H1 (cell line): ENCODE measurements around the gene MAPKAPK5. TPM values are rescaled to one million over a fixed set of nuclear protein-coding genes. Genes with fewer than 3 reads are reported as not detected.

Experiments
- CTCF ChIA-PET: fragments of 300-600 bp; sonication (Branson Sonifier 250); formaldehyde crosslinking; loops from one replicate; lab custom pipeline; 2021; ENCODE audit not compliant: partially characterized antibody; lab: Charles Lee
- POLR2A ChIA-PET: fragments of 300-600 bp; sonication (Branson Sonifier 250); formaldehyde crosslinking; loops from one replicate; lab custom pipeline; 2021; ENCODE audit warnings: inconsistent platforms; ENCODE audit not compliant: partially characterized antibody; lab: Charles Lee
- DNase-seq, 2 experiments: peaks; one replicate each; pipeline versions ENCODE4 v3.0.0 to v3.0.0-alpha.2; 2010 to 2022; ENCODE audit warnings: low spot score in 2 of 2, low read depth in 1 of 2, mixed read lengths in 1 of 2
- FAIRE-seq: peaks from 2 replicates; lab custom pipeline; 2011; peaks lifted over from hg19 to GRCh38; lab: Jason Lieb, UNC
- H2AFZ ChIP-seq: 2 replicates; pipeline ENCODE4 v1.8.1; 2012; ENCODE audit warnings: low read length, inconsistent platforms
- H2AK5ac ChIP-seq: 2 replicates; pipeline ENCODE4 v1.6.1; 2013; ENCODE audit warnings: low read depth, low read length
- H2BK120ac ChIP-seq: replicated peaks from 2 replicates; pipeline ENCODE3; 2013; ENCODE audit warnings: low read depth, low read length, inconsistent platforms
- H2BK12ac ChIP-seq: 2 replicates; pipeline ENCODE4 v1.6.1; 2013; ENCODE audit warnings: low read depth, low read length
- H2BK15ac ChIP-seq: 2 replicates; pipeline ENCODE4 v1.6.1; 2013; ENCODE audit warnings: low read length
- H2BK20ac ChIP-seq: 2 replicates; pipeline ENCODE4 v1.6.1; 2013; ENCODE audit warnings: low read length
- H2BK5ac ChIP-seq: 2 replicates; pipeline ENCODE4 v1.6.1; 2013; ENCODE audit warnings: low read depth, low read length
- H3K14ac ChIP-seq: 2 replicates; pipeline ENCODE4 v1.6.1; 2013; ENCODE audit warnings: inconsistent platforms; ENCODE audit not compliant: insufficient read length
- H3K18ac ChIP-seq: 2 replicates; pipeline ENCODE4 v1.6.1; 2013; ENCODE audit warnings: low read length; ENCODE audit errors: extremely low read depth
- H3K23ac ChIP-seq: 2 replicates; pipeline ENCODE4 v1.6.1; 2013; ENCODE audit warnings: inconsistent platforms; ENCODE audit not compliant: insufficient read length
- H3K23me2 ChIP-seq: 2 replicates; pipeline ENCODE4 v1.6.1; 2013; ENCODE audit warnings: low read depth, low read length
- H3K27ac ChIP-seq: 2 replicates; pipeline ENCODE4 v1.6.1; 2011; ENCODE audit warnings: low read depth, low read length, inconsistent platforms
- H3K27me3 ChIP-seq, 4 experiments: replicated peaks in 1 of 4; 1 replicate in 1 of 4; 2 replicates in 3 of 4; pipeline versions ENCODE4 v1.6.1 to v1.8.1; 2011 to 2013; ENCODE audit warnings: low read length in 3 of 4, mild to moderate bottlenecking in 3 of 4, inconsistent platforms in 2 of 4, mixed read lengths in 2 of 4, moderate library complexity in 1 of 4; ENCODE audit not compliant: control insufficient read depth in 3 of 4, insufficient read depth in 3 of 4; ENCODE audit errors: extremely low read depth in 1 of 4
- H3K36me3 ChIP-seq, 4 experiments: 2 replicates each; pipeline versions ENCODE4 v1.6.1 to v1.8.1; 2011 to 2013; ENCODE audit warnings: mild to moderate bottlenecking in 4 of 4, low read length in 3 of 4, moderate library complexity in 2 of 4, control low read depth in 1 of 4, inconsistent platforms in 1 of 4; ENCODE audit not compliant: insufficient read depth in 4 of 4, control insufficient read depth in 2 of 4
- H3K4ac ChIP-seq: replicated peaks from 2 replicates; pipeline ENCODE3; 2013; ENCODE audit warnings: low read length, low read depth, mixed read lengths, inconsistent platforms; ENCODE audit not compliant: insufficient read length
- H3K4me1 ChIP-seq, 4 experiments: replicated peaks in 1 of 4; 1 replicate in 1 of 4; 2 replicates in 3 of 4; pipeline versions ENCODE4 v1.6.1 to v1.8.1; 2011 to 2013; ENCODE audit warnings: low read length in 3 of 4, inconsistent platforms in 2 of 4, mixed read lengths in 1 of 4; ENCODE audit not compliant: insufficient read depth in 4 of 4, control insufficient read depth in 3 of 4
- H3K4me2 ChIP-seq, 2 experiments: 2 replicates each; pipeline versions ENCODE4 v1.6.1 to v1.8.1; 2011 to 2013; ENCODE audit warnings: low read depth in 2 of 2, low read length in 2 of 2, control low read depth in 1 of 2, inconsistent platforms in 1 of 2, mild to moderate bottlenecking in 1 of 2; ENCODE audit not compliant: insufficient read depth in 1 of 2
- H3K4me3 ChIP-seq, 4 experiments: fragments of 200-600, 300-600 bp in 1 of 4; sonication (generic), shearing (Covaris generic), sonication (Bioruptor Twin) in 1 of 4; 2 replicates each; pipeline versions ENCODE4 v1.5.1 to v1.8.1; 2011 to 2016; ENCODE audit warnings: low read length in 4 of 4, low read depth in 3 of 4, control low read depth in 2 of 4, inconsistent platforms in 2 of 4, mild to moderate bottlenecking in 2 of 4, mixed read lengths in 1 of 4, moderate library complexity in 1 of 4; ENCODE audit not compliant: insufficient read depth in 2 of 4; ENCODE audit errors: extremely low read depth in 1 of 4
- H3K56ac ChIP-seq: replicated peaks from 2 replicates; pipeline ENCODE3; 2013; ENCODE audit warnings: low read depth, mild to moderate bottlenecking, mixed read lengths, low read length, inconsistent platforms; ENCODE audit not compliant: insufficient read length
- H3K79me1 ChIP-seq: 2 replicates; pipeline ENCODE4 v1.6.1; 2013; ENCODE audit warnings: low read depth, low read length, control low read depth
- H3K79me2 ChIP-seq, 2 experiments: 2 replicates each; pipeline versions ENCODE4 v1.6.1 to v1.8.1; 2012 to 2013; ENCODE audit warnings: low read length in 2 of 2, mild to moderate bottlenecking in 2 of 2, inconsistent platforms in 1 of 2; ENCODE audit not compliant: insufficient read depth in 2 of 2, control insufficient read depth in 1 of 2
- H3K9ac ChIP-seq, 4 experiments: replicated peaks in 1 of 4; 1 replicate in 1 of 4; 2 replicates in 3 of 4; pipeline versions ENCODE4 v1.6.1 to v1.8.1; 2011 to 2013; ENCODE audit warnings: low read depth in 3 of 4, low read length in 3 of 4, control low read depth in 2 of 4, mild to moderate bottlenecking in 2 of 4, moderate library complexity in 2 of 4, inconsistent platforms in 1 of 4; ENCODE audit errors: extremely low read depth in 1 of 4
- H3K9me3 ChIP-seq, 2 experiments: 2 replicates each; pipeline versions ENCODE4 v1.6.1 to v1.8.1; 2012 to 2013; ENCODE audit warnings: mild to moderate bottlenecking in 2 of 2, moderate library complexity in 2 of 2, control low read depth in 1 of 2, inconsistent platforms in 1 of 2, low read depth in 1 of 2, low read length in 1 of 2, mixed read lengths in 1 of 2; ENCODE audit not compliant: insufficient read depth in 2 of 2
- H4K20me1 ChIP-seq, 2 experiments: replicated peaks in 1 of 2; 2 replicates each; pipeline versions ENCODE3 to v1.8.1; 2011 to 2013; ENCODE audit warnings: inconsistent platforms in 2 of 2, low read length in 2 of 2, mild to moderate bottlenecking in 1 of 2; ENCODE audit not compliant: insufficient read depth in 2 of 2, control insufficient read depth in 1 of 2
- H4K5ac ChIP-seq: 2 replicates; pipeline ENCODE4 v1.6.1; 2013; ENCODE audit warnings: low read length, low read depth, mixed read lengths, inconsistent platforms; ENCODE audit not compliant: insufficient read length
- H4K8ac ChIP-seq: 2 replicates; pipeline ENCODE4 v1.8.0; 2013; ENCODE audit warnings: mild to moderate bottlenecking, moderate library complexity, low read length, inconsistent platforms; ENCODE audit not compliant: insufficient read depth; ENCODE audit errors: extremely low read depth
- H4K91ac ChIP-seq: replicated peaks from 2 replicates; pipeline ENCODE3; 2013; ENCODE audit warnings: low read length, mixed read lengths, inconsistent platforms; ENCODE audit not compliant: insufficient read length
- NANOG ChIP-seq: IDR thresholded peaks from 2 replicates; pipeline ENCODE4 v1.6.1; 2011; ENCODE audit warnings: low read length, low read depth, mild to moderate bottlenecking, inconsistent platforms; ENCODE audit not compliant: insufficient read depth, poor library complexity, severe bottlenecking
- POLR2AphosphoS5 ChIP-seq: IDR thresholded peaks from 2 replicates; pipeline ENCODE4 v1.6.1; 2011; ENCODE audit warnings: low read depth, low read length
- SIN3A ChIP-seq, 2 experiments: IDR thresholded peaks in 1 of 2; conservative IDR thresholded peaks in 1 of 2; 2 replicates each; pipeline ENCODE4 v1.6.1; 2011 to 2012; ENCODE audit warnings: low read length in 2 of 2, improper control_type of control experiment in 1 of 2, low read depth in 1 of 2, mild to moderate bottlenecking in 1 of 2
- WGBS, 2 experiments: shearing (Covaris generic) in 1 of 2; methylation state at CpG; one replicate each; pipeline versions ENCODE4 v1.1.6 to v1.1.7; 2013 to 2015; ENCODE audit warnings: low lambda C conversion rate in 2 of 2, mixed read lengths in 2 of 2, inconsistent platforms in 1 of 2, low coverage in 1 of 2, missing lambda C conversion rate in 1 of 2; ENCODE audit not compliant: insufficient replicate concordance in 2 of 2, insufficient coverage in 1 of 2, insufficient read length in 1 of 2; ENCODE audit errors: extremely low coverage in 1 of 2, missing lambda C conversion rate in 1 of 2; 5-methylcytosine and 5-hydroxymethylcytosine counted together
- polyA plus RNA-seq, 7 experiments: library from polyadenylated mRNA; depleted of rRNA in 3 of 7; stranded (reverse) in 5 of 7; unstranded in 2 of 7; fragments of >200 nt in 5 of 7; fragments of 200-250 nt in 2 of 7; gene quantifications; 1 replicate in 5 of 7; 2 replicates in 1 of 7; 4 replicates in 1 of 7; pipeline versions ENCODE4 v1.2.1 to v1.2.3, GENCODE V29; 2011 to 2013; ENCODE audit warnings: missing spikeins in 2 of 7, mixed read lengths in 2 of 7
- total RNA-seq: library from RNA; stranded (reverse); fragmentation: NEBNext Ultra II Directional; extraction: Animal tissue kit (Norgen Biotek cat#: 25700); gene quantifications from 2 replicates; pipeline ENCODE4 v1.2.1, GENCODE V29; 2021

MAPKAPK5 gene
- total and polyA plus RNA-seq, 2 of the 8 experiments (the other 6 are each of a cell fraction or from before 2014, with no cell fraction given) = 40.0 to 91.5 TPM

DNA sequence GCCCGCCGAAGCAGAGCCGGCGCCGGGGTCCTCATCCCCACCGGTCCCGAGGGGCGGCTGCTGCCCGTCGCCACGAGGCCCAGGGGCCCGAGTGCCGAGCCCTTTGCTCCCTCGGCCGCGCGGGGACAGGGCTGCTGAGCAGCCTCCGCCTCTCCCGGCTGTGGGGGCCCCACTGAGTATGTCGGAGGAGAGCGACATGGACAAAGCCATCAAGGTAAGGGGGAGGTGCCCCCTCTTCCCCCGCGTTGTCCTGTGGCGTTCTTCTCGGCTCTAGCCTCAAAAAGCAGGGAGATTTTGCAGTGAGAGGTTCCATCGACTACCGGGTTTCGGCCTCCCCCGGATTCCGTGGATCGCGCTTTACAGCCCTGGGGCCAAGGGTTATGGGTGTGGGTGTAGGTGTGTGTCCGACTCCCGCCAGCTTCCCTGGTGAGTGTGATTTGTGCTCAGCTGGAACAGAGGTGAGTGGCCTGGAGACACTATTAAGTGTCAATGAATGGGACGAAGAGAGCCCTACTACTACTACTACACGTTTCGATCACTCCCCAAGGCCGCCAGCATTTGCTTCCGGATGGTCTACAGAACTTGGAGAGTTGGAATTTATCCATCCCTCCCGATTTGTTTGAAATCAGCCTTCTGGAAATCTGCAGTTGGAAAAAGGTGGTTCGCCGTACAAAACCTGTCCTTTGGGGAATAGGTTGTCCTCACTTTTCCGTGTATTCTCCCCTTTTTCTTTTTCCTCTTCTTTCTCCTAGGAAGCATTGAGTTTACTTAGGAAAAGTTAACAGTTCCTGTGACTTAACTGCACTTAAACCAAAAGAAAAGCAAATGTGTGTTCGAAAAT lies 748 bp downstream of the MAPKAPK5 start:
- Histone ChIP-seq H2BK20ac (no peak overlapping the region), H3K9ac (peak overlapping the region; percentile 95 to 100 (median 98)), H3K56ac (peak overlapping the region; percentile 20), H3K27ac (peak overlapping the region; percentile 99), H4K91ac (peak overlapping the region; percentile 0), H3K27me3 (no peaks in the 10 kb centered on the region), H3K14ac (no peak overlapping the region), H4K5ac (no peak overlapping the region), H3K23me2 (peaks cover 6% of the 10 kb centered on the region), H2AFZ (no peak overlapping the region), H3K18ac (no peak overlapping the region), H3K9me3 (no peaks in the 10 kb centered on the region), H2AK5ac (peak overlapping the region; percentile 54; the same call in 1 of the 2 replicates), H4K20me1 (peaks cover 0 to 9% of the 10 kb centered on the region in 2 experiments), H3K4me1 (no peaks in the 10 kb centered on the region; a peak in 2 of 7 replicates), H2BK120ac (no peak overlapping the region), H3K4ac (peak overlapping the region; percentile 4), H3K36me3 (peaks cover 2 to 11% (median 6%) of the 10 kb centered on the region in 4 experiments; a peak in 3 of 8 replicates), H3K79me1 (peaks cover 5% of the 10 kb centered on the region), H2BK5ac (peak overlapping the region; percentile 93; the same call in 1 of the 2 replicates), H3K79me2 (peaks cover 29 to 81% of the 10 kb centered on the region in 2 experiments), H3K4me2 (peak overlapping the region; percentile 86 to 87), H3K4me3 (peak overlapping the region; percentile 75 to 94 (median 86)), H3K23ac (no peak overlapping the region), H2BK15ac (no peak overlapping the region), H4K8ac (peak overlapping the region; percentile 100), H2BK12ac (no peak overlapping the region)
- FAIRE-seq = no peak
- POLR2A ChIA-PET = interaction anchor here (0.7 to 3.6 kb wide), 17 partner anchors 9 to 177 kb away, joined by 3 to 40 read pairs (median 6); partner anchors contain the start of genes ALDH2, ERP29 and TMEM116
- no peak for DNase-seq
- 7% methylated on average over 40 of the region's 44 CpGs; no CpG with 5 or more reads in 1 of the 2 experiments for WGBS, 2 experiments
- TF ChIP-seq NANOG = no peak
- TF ChIP-seq POLR2AphosphoS5 = peak; percentile 43; the same call in 1 of the 2 replicates
- TF ChIP-seq SIN3A (conservative IDR thresholded peaks at IDR 0.05 in 1 of 2, IDR thresholded peaks at IDR 0.05 in 1 of 2; ENCODE audit: low read depth in 1 of 2, low read length in 2 of 2) = peak; percentile 8 to 43; a peak in 1 of 4 replicates
- CTCF ChIA-PET = interaction anchor here (3.4 kb wide), 1 partner anchor 17 kb away, joined by 10 read pairs; no protein-coding TSS in a partner anchor
